WTC11 (cell line): ENCODE data around the gene GSTM2. TPM values are rescaled to one million over a fixed set of nuclear protein-coding genes. Genes with fewer than 3 reads are reported as not detected.
"Not testable (repeated sequence)": the region's sequence is repeated elsewhere in the genome, so short reads cannot be mapped to it uniquely, and the experiment has no call there.

Experiments
- ATAC-seq: fragments of 200-7000 bp; cut with Tn5 transposase; 2 replicates; pipeline ENCODE4 v1.10.0; 2021; ENCODE audit warnings: mild to moderate bottlenecking, moderate library complexity
- CTCF ChIA-PET: fragments of 300-600 bp; sonication (Branson Sonifier 250); formaldehyde crosslinking; loops from one replicate; lab custom pipeline; 2021; ENCODE audit warnings: antibody characterized with exemption; lab: Charles Lee
- POLR2A ChIA-PET: fragments of 350-600 bp; sonication (Branson Sonifier 250); formaldehyde crosslinking; loops from one replicate; lab custom pipeline; 2021; ENCODE audit warnings: antibody characterized with exemption; lab: Charles Lee
- DNase-seq: peaks from one replicate; pipeline ENCODE4 v3.0.0; 2021; ENCODE audit warnings: low spot score
- H3K27ac Mint-ChIP-seq: 2 replicates; pipeline ENCODE4 v1.8.0; 2021; ENCODE audit warnings: mixed read lengths
- H3K27me3 Mint-ChIP-seq: 2 replicates; pipeline ENCODE4 v1.8.0; 2021; ENCODE audit warnings: low read depth, mild to moderate bottlenecking, moderate library complexity, mixed read lengths
- H3K36me3 Mint-ChIP-seq: 2 replicates; pipeline ENCODE4 v1.8.0; 2021; ENCODE audit warnings: mixed read lengths
- H3K4me1 Mint-ChIP-seq: 2 replicates; pipeline ENCODE4 v1.8.0; 2022; ENCODE audit warnings: mixed read lengths
- H3K4me3 Mint-ChIP-seq: 2 replicates; pipeline ENCODE4 v1.8.0; 2021; ENCODE audit warnings: mild to moderate bottlenecking, moderate library complexity, mixed read lengths
- H3K9me3 Mint-ChIP-seq: 2 replicates; pipeline ENCODE4 v1.8.0; 2021; ENCODE audit warnings: mixed read lengths
- ARID4B ChIP-seq: sonication (generic); formaldehyde crosslinking; IDR thresholded peaks from 2 replicates; pipeline ENCODE4 v1.8.0; 2023; ENCODE audit warnings: missing genetic modification reagents, mild to moderate bottlenecking, borderline replicate concordance
- CDX4 ChIP-seq: fragments of 250-450 bp; sonication (Bioruptor Pico); IDR thresholded peaks from 2 replicates; pipeline ENCODE4 v1.9.0; 2021; ENCODE audit warnings: moderate library complexity, mild to moderate bottlenecking, inconsistent platforms, borderline replicate concordance
- E2F1 ChIP-seq: sonication (generic); formaldehyde crosslinking; IDR thresholded peaks from 2 replicates; pipeline ENCODE4 v1.8.0; 2022; ENCODE audit warnings: mild to moderate bottlenecking, missing genetic modification reagents
- E2F4 ChIP-seq: sonication (generic); formaldehyde crosslinking; IDR thresholded peaks from 2 replicates; pipeline ENCODE4 v1.8.1; 2022; ENCODE audit warnings: low read depth, mild to moderate bottlenecking, moderate library complexity, missing genetic modification reagents, borderline replicate concordance
- ESRRA ChIP-seq: sonication (generic); formaldehyde crosslinking; IDR thresholded peaks from 2 replicates; pipeline ENCODE4 v1.8.1; 2022; ENCODE audit warnings: mild to moderate bottlenecking, missing genetic modification reagents, borderline replicate concordance
- FOXJ3 ChIP-seq: sonication (generic); formaldehyde crosslinking; IDR thresholded peaks from 2 replicates; pipeline ENCODE4 v1.9.0; 2021; ENCODE audit warnings: missing genetic modification reagents, mild to moderate bottlenecking, borderline replicate concordance
- JUN ChIP-seq: sonication (generic); formaldehyde crosslinking; IDR thresholded peaks from 2 replicates; pipeline ENCODE4 v1.8.0; 2023; ENCODE audit warnings: mild to moderate bottlenecking, missing genetic modification reagents
- MLX ChIP-seq: sonication (generic); formaldehyde crosslinking; IDR thresholded peaks from 2 replicates; pipeline ENCODE4 v1.8.1; 2023; ENCODE audit warnings: mild to moderate bottlenecking, missing genetic modification reagents, moderate library complexity
- NFYB ChIP-seq: sonication (generic); formaldehyde crosslinking; conservative IDR thresholded peaks from 2 replicates; pipeline ENCODE4 v1.8.0; 2022; ENCODE audit warnings: low read depth, missing genetic modification reagents
- NR3C1 ChIP-seq: sonication (generic); formaldehyde crosslinking; conservative IDR thresholded peaks from 2 replicates; pipeline ENCODE4 v1.8.1; 2023; ENCODE audit warnings: low read depth, mild to moderate bottlenecking, missing genetic modification reagents
- ZNF121 ChIP-seq: sonication (generic); formaldehyde crosslinking; IDR thresholded peaks from 2 replicates; pipeline ENCODE4 v1.8.0; 2023; ENCODE audit warnings: missing genetic modification reagents
- ZNF219 ChIP-seq: sonication (generic); formaldehyde crosslinking; IDR thresholded peaks from 2 replicates; pipeline ENCODE4 v1.8.0; 2023; ENCODE audit warnings: missing genetic modification reagents, mild to moderate bottlenecking, borderline replicate concordance
- total RNA-seq: library from RNA; stranded (reverse); gene quantifications from 3 replicates; pipeline ENCODE4 v1.2.3, GENCODE V29; 2021
- TF ChIP-seq, protein P1 (sequence below): sonication (generic); formaldehyde crosslinking; IDR thresholded peaks from 2 replicates; pipeline ENCODE4 v1.8.0; 2022; ENCODE audit warnings: mild to moderate bottlenecking, missing genetic modification reagents

GSTM2 gene
- total RNA-seq, 1 experiment from 2014 or later, result 12.9 TPM

GRCh38 chr1:109669246-109669948 is 1.5 kb downstream of the GSTM2 start:
- POLR2A ChIA-PET, result no interaction called here
- Mint-ChIP-seq H3K4me1 (peaks cover 6% of the 10 kb centered on the region), H3K36me3 (no peaks in the 10 kb centered on the region), H3K4me3 (peak overlapping the region; percentile 31; the same call in 1 of the 2 replicates), H3K27ac (no peak overlapping the region)
- no peak for ATAC-seq
- TF ChIP-seq NR3C1 (CRISPR knock-in tag), result no peak
- TF ChIP-seq ESRRA (CRISPR knock-in tag), result no peak
- TF ChIP-seq CDX4 (CRISPR knock-in tag), result no peak
- TF ChIP-seq ZNF121 (CRISPR knock-in tag), result no peak
- no peak for TF ChIP-seq ZNF219 (CRISPR knock-in tag)
- TF ChIP-seq, all 79 proteins: peak for 0
- no peak for DNase-seq
- Mint-ChIP-seq H3K27me3 (peaks cover 3% of the 10 kb centered on the region; the same call in 1 of the 2 replicates), H3K9me3 (peaks cover 9% of the 10 kb centered on the region)
- CTCF ChIA-PET, result interaction anchor here (1.2 to 5.4 kb wide), 2 partner anchors 29 to 137 kb away, joined by 3 to 22 read pairs; no protein-coding TSS in a partner anchor

- ChIA-PET CTCF (interaction anchor here (1.2 to 5.4 kb wide), 2 partner anchors 30 to 137 kb away, joined by 3 to 22 read pairs; no protein-coding TSS in a partner anchor), POLR2A (interaction anchor here (1.0 kb wide), 1 partner anchor 30 kb away, joined by 4 read pairs; no protein-coding TSS in a partner anchor)
- H3K4me1 Mint-ChIP-seq, ATAC-seq, H3K27me3 Mint-ChIP-seq, H3K27ac Mint-ChIP-seq, H3K36me3 Mint-ChIP-seq, H3K9me3 Mint-ChIP-seq, H3K4me3 Mint-ChIP-seq, DNase-seq: not testable (repeated sequence)
Measured at GRCh38 chr1:109669949-109670302, 2.1 kb downstream of the GSTM2 start.

DNA sequence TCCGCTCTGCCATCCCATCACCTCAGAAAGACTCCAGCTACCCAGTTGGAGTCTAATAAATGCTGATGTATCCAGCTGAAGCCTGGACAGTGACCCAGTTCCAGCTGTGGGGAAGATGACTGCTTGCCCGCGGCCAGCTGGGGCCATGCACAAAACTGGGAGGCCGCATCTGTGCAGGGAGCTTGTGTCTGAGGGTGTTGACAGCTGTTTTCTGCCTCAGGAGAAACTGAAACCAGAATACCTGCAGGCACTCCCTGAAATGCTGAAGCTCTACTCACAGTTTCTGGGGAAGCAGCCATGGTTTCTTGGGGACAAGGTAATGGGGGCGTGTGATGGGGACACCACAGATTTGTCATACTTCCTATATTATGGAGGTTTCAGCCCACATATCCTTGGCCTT is 3.2 kb downstream of the GSTM2 start:
- Mint-ChIP-seq H3K9me3 (peaks cover 9% of the 10 kb centered on the region), H3K27ac (no peak overlapping the region), H3K4me3 (no peak overlapping the region), H3K27me3 (peaks cover 3% of the 10 kb centered on the region; the same call in 1 of the 2 replicates), H3K4me1 (peaks cover 6% of the 10 kb centered on the region)
- DNase-seq, result no peak
- CTCF ChIA-PET, result interaction anchor here (1.2 to 5.4 kb wide), 2 partner anchors 31 to 253 kb away, joined by 3 to 22 read pairs; no protein-coding TSS in a partner anchor
- TF ChIP-seq MLX, result no peak
- no peak for TF ChIP-seq ZNF219 (CRISPR knock-in tag)
- TF ChIP-seq JUN (CRISPR knock-in tag), result no peak
- no peak for TF ChIP-seq ARID4B
- TF ChIP-seq NFYB (CRISPR knock-in tag), result no peak
- TF ChIP-seq NR3C1 (CRISPR knock-in tag), result no peak
- no peak for TF ChIP-seq E2F1 (CRISPR knock-in tag)
- TF ChIP-seq E2F4 (CRISPR knock-in tag), result no peak
- no peak for TF ChIP-seq FOXJ3
- TF ChIP-seq, protein P1, sequence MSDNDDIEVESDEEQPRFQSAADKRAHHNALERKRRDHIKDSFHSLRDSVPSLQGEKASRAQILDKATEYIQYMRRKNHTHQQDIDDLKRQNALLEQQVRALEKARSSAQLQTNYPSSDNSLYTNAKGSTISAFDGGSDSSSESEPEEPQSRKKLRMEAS, result no peak
- TF ChIP-seq, all 79 proteins: peak for 0
- no peak for ATAC-seq
- H3K36me3 Mint-ChIP-seq, result no peaks in the 10 kb centered on the region
- POLR2A ChIA-PET, result interaction anchor here (1.0 kb wide), 1 partner anchor 31 kb away, joined by 4 read pairs; no protein-coding TSS in a partner anchor

- H3K4me1 Mint-ChIP-seq, POLR2A ChIA-PET, ATAC-seq, CTCF ChIA-PET, H3K9me3 Mint-ChIP-seq, H3K27ac Mint-ChIP-seq, H3K27me3 Mint-ChIP-seq, H3K36me3 Mint-ChIP-seq, H3K4me3 Mint-ChIP-seq, DNase-seq: not testable (repeated sequence)
Measured at GRCh38 chr1:109673861-109674260, 6.0 kb downstream of the GSTM2 start.

DNA sequence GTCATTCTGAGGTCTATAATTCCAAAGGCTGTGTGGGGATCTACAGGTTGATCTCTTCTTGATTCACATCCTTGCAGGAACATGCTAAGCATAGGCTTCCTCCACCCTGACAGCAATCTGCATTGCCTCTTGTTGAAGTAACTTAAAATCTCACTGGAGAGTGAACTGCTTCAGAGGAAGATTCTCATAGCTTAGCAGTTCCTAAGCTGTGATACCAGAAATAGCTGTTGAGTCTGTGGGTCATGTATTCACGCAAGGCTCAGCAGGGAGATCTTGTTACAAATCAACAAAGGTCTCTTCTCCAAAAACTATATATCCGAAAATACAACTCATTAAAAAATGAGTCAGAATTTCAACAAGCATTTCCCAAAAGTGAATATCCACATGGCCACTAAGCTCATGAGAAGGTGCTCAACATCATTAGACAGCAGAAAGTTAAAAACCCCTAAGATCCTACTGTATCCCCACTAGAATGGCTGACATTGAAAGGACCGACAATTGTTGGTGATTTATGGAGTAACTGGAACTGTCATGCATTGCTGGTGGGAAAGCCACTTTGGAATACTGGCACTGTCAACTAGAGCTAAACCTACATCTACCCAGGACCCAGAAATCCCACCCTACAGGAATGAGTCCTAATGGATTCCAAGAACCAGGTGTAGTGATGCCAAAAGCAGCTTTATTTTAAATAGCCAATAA is 9.0 kb downstream of the GSTM2 start:
- POLR2A ChIA-PET, H3K4me3 Mint-ChIP-seq, H3K9me3 Mint-ChIP-seq, H3K27ac Mint-ChIP-seq, H3K27me3 Mint-ChIP-seq, CTCF ChIA-PET, H3K36me3 Mint-ChIP-seq, ATAC-seq, DNase-seq, H3K4me1 Mint-ChIP-seq: not testable (repeated sequence)
